Sciatic nerve (tissue), 2 donors: Measurements from ENCODE around the gene SMAGP. TPM values are rescaled to one million over a fixed set of nuclear protein-coding genes. Genes with fewer than 3 reads are reported as not detected.
"Not testable (repeated sequence)": the region's sequence is repeated elsewhere in the genome, so short reads cannot be mapped to it uniquely, and the experiment has no call there.

Experiments used
- ATAC-seq: fragments of 200-7000 bp; cut with Tn5 transposase; one replicate; pipeline ENCODE4 v1.9.1; 2020; ENCODE audit warnings: mild to moderate bottlenecking, moderate library complexity
- DNase-seq: peaks from one replicate; pipeline ENCODE4 v3.0.0-alpha.2; 2020; ENCODE audit warnings: low spot score
- intact Hi-C: fragments of 100-400 bp; cut with DNase I; formaldehyde crosslinking; loops from one replicate; pipeline ENCODE4 v1.14.2; 2022
- total RNA-seq: library from RNA; stranded (reverse); fragmentation: NEBNext Ultra II Directional; extraction: Animal tissue kit (Norgen Biotek cat#: 25700); gene quantifications from one replicate; pipeline ENCODE4 v1.2.1, GENCODE V29; 2021
- donor health status: DM: no; HTN: no; CAD: no.
- donor health status: DM: no; HTN: no; CAD: no.

Gene SMAGP
- total RNA-seq, 1 donor from 2014 or later: 6.2 TPM

DNA sequence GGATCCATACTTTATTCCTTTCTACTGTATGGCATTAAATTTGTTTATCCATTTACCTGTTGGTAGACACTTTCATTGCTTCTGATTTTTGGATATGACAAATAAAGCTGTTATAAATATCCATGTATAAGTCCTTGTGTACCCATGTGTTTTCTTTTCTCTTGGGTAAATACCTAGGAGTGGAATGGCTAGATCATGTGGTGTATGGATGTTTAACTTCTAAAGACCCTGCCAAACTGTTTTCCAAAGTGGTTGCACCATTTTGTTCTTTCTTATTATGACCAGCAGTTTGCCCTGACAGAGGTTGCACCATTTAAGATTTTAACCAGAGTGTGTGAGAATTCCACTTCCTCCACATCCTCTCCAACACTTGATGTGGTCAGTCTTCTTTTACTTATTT, 37.6 kb downstream of the SMAGP start:
- intact Hi-C loops: no loop called here
- no peak for ATAC-seq
- no peak for DNase-seq

DNA sequence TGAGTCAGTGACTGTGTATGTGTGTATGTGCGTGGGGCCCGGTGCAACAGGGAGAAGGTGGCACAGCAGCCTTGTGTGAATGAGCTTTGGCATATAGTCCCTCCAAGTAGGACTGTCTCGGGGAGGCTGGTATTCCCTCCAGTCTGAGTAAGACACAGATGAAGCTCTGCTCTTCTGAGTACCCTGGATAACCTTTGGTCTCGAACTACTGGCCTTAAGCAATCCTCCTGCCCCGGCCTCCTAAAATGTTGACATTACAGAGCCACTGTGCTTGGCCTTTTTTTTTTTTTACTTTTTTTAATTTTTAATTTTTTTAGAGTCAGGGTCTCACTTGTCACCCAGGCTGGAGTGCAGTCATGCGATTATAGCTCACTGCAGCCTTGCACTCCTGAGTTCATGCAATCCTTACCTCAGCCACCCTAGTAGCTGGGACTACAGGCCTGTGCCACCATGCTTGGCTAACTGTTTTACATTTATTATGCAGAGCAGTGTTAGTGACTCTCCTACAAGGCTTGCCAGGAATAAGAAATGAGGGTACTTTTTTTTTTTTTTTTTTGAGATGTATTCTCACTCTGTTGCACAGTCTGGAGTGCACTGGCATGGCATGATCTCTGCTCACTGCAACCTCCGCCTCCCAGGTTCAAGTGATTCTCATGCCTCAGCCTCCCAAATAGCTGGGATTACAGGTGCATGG, 41.0 kb downstream of the SMAGP start:
- intact Hi-C loops: no loop called here
- DNase-seq (no peak), ATAC-seq (no peak)

GRCh38 chr12:51227962-51228361, 42.3 kb downstream of the SMAGP start:
- intact Hi-C loops: no loop called here
- DNase-seq (no peak), ATAC-seq (no peak)

DNA sequence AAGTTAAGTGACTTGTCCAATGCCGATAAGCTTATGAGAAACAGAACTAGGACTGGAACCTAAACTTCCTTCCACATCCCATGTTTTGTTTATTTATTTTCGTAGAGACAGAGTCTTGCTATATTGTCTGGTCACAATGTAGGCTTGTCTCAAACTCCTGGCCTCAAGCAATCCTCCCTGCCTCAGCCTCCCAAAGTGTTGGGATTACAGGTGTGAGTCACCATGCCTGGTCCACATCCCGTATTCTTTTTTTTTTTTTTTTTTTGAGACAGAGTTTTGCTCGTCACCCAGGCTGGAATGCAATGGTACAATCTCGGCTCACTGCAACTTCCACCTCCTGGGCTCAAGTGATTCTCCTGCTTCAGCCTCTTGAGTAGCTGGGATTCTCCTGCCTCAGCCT, 43.1 kb downstream of the SMAGP start:
- DNase-seq, intact Hi-C loops, ATAC-seq: not testable (repeated sequence)

GRCh38 chr12:51225771-51226170, 44.4 kb downstream of the SMAGP start:
- ATAC-seq (no peak), DNase-seq (no peak)
- intact Hi-C loops: no loop called here

GRCh38 chr12:51225234-51225633, 45.0 kb downstream of the SMAGP start:
- intact Hi-C loops: no loop called here
- ATAC-seq: no peak
- no peak for DNase-seq

GRCh38 chr12:51224625-51225024, 45.6 kb downstream of the SMAGP start:
- no peak for DNase-seq
- intact Hi-C loops: no loop called here
- ATAC-seq: no peak

DNA sequence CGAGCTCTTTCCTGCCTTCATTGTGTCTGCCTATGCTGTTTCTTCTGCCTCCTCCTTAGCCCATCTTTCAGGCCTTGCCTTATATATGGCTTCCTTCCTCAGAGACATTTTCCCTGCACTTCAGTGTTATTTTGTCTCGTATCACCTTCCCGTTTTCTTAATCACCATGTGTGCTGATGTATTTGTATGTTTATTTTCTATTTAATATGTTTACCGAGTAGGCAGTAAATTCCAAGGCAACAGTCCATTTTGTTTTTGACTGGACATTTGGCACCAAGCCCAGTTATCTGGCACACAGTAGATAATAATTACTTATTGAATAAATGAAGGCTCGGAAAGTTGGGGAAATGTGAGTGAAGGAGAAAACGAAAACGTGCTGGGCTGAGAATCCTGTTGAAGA, 47.8 kb downstream of the SMAGP start:
- ATAC-seq: no peak

GRCh38 chr12:51219857-51220256, 50.4 kb downstream of the SMAGP start:
- ATAC-seq, DNase-seq, intact Hi-C loops: not testable (repeated sequence)

More for the DNA sequence above, 47.8 kb downstream of the SMAGP start:
- DNase-seq: no peak
- intact Hi-C loops: no loop called here

- intact Hi-C loops: no loop called here
- no peak for ATAC-seq
- no peak for DNase-seq
These were observed 50.9 kb downstream of the SMAGP start for GRCh38 chr12:51219322-51219721.

DNA sequence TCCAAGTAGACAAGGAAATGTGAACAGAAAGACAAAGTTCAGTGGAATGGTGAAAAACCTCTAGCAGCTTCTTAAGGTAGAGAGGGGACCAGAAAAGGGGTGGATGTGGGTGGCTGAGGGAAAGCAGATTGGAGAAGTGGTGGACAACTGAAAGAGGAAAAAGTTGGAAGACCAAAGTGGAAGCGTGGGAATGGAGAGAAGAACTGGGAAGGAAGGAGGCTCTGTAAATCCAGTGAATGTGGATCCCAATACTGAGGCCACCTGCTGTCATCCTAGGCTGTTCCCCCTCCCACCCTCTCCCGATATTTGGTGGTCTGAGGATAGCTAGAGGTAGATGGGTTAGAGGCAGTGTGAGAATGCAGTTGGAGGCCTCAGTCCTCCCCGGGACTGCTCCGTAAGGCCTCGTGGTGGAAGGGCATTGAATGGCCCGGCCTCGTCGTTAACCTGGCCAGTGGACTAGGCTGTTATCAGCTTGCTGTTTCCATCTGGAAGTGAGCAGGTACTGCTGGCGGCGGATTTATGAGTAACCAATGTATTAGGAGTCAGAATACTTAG, 51.5 kb downstream of the SMAGP start:
- ATAC-seq: peak; percentile 24
- DNase-seq: no peak
- intact Hi-C loops: no loop called here

DNA sequence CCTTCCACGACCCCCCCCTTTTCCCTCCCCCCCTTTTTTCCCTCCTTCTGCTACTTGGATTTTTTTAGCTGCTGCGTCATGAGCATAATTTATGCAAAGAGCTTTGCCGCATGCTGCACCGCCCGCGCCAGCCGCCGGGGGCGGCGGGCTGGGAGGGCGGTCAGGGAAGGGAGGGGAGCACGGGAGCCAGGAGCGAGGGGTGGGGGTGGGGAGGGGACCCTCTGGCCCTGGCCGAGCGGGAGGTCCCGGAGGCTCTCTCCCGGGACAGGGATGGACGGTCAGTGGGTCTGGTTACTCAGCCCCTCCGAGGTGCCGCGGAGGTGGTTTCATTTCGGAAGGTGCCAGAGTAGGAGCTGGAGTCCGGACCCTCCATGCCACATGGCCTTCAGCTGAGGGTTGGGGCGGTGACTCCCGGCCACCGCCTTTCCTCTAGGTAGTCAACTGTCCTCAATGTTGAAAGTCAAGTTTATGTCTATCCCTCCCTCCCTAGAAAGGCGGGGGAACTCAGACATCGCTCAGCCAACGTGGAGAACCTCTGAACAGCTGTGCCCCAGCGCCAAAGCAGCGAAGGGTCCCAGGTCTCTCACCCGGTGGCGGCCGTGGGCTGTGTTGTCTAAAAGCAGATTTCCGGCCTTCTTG, 52.1 kb downstream of the SMAGP start, which contains the start of gene POU6F1:
TSS of gene POU6F1 (minus strand) at position 95 of the 639 bp plus-strand sequence. CDS start 11,226 bp downstream, outside the sequence.
- DNase-seq (peak; percentile 81), ATAC-seq (peak; percentile 95)
- intact Hi-C loops: no loop called here

DNA sequence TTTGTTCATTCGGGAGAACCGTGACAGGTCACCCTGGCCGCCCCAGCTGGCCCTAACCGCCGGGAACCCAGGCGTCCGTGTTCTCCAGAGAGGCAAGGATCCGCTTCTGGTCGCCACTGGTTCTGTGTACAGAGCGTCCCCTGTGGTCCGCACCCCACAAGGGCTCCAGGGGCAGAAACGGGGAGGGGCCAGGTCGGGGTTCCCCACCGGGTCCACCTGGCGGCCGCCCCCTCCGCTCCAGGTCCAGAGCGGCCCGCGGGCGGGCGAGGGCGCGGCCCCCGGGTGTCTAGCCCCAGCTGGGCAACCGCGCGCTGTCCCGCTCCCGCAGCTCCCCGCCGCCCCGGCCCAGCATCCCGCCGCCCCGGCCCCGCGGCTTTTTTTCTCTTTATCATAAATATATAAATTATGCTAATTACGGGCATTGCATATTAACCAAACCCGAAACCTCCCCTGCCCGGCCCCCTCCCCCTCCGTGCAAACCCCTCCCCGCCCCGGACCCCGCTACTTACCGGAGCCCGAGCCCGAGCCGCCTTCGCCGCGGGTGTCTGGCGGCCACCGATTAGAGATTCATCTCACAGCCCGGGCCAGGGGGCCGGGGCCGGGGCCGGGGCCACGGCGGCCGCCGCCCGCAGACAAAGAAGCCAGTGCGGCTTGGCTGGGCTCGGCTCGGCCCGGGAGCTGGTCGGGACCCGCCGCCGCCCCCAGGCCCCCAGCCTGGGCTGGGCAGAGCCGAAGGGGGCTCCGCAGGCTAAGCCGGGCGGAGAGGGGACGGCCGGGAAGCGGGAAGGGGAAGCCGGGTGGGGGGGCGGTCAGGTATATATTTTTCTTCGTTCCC, 52.9 kb downstream of the SMAGP start:
- ATAC-seq (peak; percentile 56), DNase-seq (peak; percentile 79)
- intact Hi-C loops: no loop called here

- ATAC-seq (peak; percentile 9), DNase-seq (no peak)
- intact Hi-C loops: no loop called here
These were observed 53.6 kb downstream of the SMAGP start for GRCh38 chr12:51216642-51217041.

- intact Hi-C loops: no loop called here
- no peak for DNase-seq
- ATAC-seq: no peak
These were observed 55.3 kb downstream of the SMAGP start for GRCh38 chr12:51214895-51215294.

DNA sequence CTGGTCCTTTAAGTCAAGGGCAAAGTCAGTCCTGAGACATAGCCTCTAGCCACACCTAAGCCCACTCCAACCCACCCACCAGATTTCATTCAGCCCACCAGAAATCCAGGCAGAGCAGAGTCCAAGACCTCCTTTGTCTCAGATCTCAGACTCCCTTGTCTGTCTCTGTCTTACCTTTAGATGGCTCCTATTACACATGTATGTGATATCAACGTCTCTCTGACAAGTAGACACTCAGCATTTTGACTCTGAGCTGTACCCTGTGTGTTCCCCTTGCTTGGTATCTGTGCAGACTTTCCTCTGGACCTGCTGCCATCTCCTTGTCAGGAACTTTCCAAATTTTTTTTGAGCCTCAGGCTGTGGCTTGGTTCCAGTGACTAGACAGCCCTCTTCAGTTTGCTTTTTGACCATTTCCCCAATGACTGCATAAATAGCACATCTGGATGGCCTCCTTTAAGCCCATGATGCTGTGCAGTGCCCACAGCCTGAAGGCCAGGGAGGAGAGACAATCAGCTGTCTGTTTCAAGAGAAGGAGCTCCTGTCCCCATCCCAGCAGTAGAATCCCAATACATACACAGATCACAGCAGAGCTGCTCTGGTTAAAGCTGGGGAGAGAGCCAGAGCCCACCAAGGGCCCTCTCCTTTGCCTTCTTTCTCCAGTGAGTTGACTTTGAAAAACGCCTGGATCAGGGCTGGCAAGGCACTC, 59.4 kb downstream of the SMAGP start:
- intact Hi-C loops: no loop called here
- ATAC-seq (peak; percentile 35), DNase-seq (no peak)

GRCh38 chr12:51209259-51209658, 61.0 kb downstream of the SMAGP start:
- ATAC-seq (no peak), DNase-seq (no peak)
- intact Hi-C loops: no loop called here

DNA sequence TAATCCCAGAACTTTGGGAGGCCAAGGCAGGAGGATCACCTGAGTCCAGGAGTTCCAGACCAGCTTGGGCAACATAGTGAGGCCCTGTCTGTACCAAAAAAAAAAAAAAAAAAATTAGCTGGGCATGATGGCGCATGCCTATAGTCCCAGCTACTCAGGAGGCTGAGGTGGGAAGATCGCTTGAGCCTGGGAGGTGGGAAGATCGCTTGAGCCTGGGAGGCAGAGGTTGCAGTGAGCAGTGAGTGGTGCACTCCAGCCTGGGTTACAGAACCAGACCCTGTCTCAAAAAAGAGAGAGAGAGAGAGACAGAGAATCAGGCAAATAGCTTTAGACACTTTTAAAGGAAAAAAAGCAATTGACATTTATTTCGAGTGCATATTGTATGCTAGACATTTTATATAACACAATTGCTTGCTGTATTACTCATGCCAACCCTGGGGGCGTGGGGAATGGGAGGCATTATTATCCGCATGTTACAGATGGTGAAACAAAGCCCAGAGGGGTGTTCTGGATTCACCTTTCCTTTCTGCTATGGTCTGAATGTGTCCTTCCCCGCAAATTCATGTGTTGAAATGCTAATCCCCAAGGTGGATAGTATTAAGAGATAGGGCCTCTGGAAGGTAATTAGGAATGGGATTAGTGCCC, 62.1 kb downstream of the SMAGP start:
- intact Hi-C loops: no loop called here
- ATAC-seq: no peak
- no peak for DNase-seq
